ENCODE data around the gene FBXO24.

FBXO24 gene

GRCh38 chr7:100567031-100567730 is 18.9 kb upstream of the FBXO24 start:
- Histone ChIP-seq H3K79me2 (ENCODE audit: insufficient read depth, low read length) (no peaks in the 10 kb centered on the region), H3K27me3 (ENCODE audit: insufficient read depth, low read length, poor library complexity, severe bottlenecking) (no peaks in the 10 kb centered on the region), H3K4me3 (ENCODE audit: low read length, poor library complexity, severe bottlenecking) (peak overlapping the region; percentile 39), H2AFZ (ENCODE audit: low read length) (no peak overlapping the region), H3K4me2 (ENCODE audit: low read depth, low read length, poor library complexity, severe bottlenecking) (peak overlapping the region; percentile 59), H3K9me2 (replicated peaks; ENCODE audit: low read depth, low read length) (no peaks in the 10 kb centered on the region), H3K36me3 (ENCODE audit: insufficient read depth, low read length) (no peaks in the 10 kb centered on the region), H3K9ac (ENCODE audit: low read depth, low read length, poor library complexity, severe bottlenecking) (peak overlapping the region; percentile 5), H4K20me1 (ENCODE audit: insufficient read depth, low read length, poor library complexity, severe bottlenecking) (no peaks in the 10 kb centered on the region), H3F3A (ENCODE audit: low read depth) (no peaks in the 10 kb centered on the region), H3K4me1 (ENCODE audit: insufficient read depth, low read length, poor library complexity, severe bottlenecking) (peaks cover 36% of the 10 kb centered on the region), H3K9me3 (ENCODE audit: insufficient read depth, low read depth, low read length) (no peaks in the 10 kb centered on the region)
- no peak for TF ChIP-seq EZH2phosphoT487 (IDR thresholded peaks at IDR 0.05; ENCODE audit: borderline replicate concordance)
- TF ChIP-seq, protein P1, sequence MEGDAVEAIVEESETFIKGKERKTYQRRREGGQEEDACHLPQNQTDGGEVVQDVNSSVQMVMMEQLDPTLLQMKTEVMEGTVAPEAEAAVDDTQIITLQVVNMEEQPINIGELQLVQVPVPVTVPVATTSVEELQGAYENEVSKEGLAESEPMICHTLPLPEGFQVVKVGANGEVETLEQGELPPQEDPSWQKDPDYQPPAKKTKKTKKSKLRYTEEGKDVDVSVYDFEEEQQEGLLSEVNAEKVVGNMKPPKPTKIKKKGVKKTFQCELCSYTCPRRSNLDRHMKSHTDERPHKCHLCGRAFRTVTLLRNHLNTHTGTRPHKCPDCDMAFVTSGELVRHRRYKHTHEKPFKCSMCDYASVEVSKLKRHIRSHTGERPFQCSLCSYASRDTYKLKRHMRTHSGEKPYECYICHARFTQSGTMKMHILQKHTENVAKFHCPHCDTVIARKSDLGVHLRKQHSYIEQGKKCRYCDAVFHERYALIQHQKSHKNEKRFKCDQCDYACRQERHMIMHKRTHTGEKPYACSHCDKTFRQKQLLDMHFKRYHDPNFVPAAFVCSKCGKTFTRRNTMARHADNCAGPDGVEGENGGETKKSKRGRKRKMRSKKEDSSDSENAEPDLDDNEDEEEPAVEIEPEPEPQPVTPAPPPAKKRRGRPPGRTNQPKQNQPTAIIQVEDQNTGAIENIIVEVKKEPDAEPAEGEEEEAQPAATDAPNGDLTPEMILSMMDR (conservative IDR thresholded peaks at IDR 0.05; ENCODE audit: low read length) = no peak

- no peaks in the 10 kb centered on the region for H4K20me1 ChIP-seq (ENCODE audit: insufficient read depth, low read length, poor library complexity, severe bottlenecking)
- no peaks in the 10 kb centered on the region for H3K79me2 ChIP-seq (ENCODE audit: insufficient read depth, low read length)
- H3K4me2 ChIP-seq (ENCODE audit: low read depth, low read length, poor library complexity, severe bottlenecking) = peak overlapping the region; percentile 59
- no peaks in the 10 kb centered on the region for H3K27me3 ChIP-seq (ENCODE audit: insufficient read depth, low read length, poor library complexity, severe bottlenecking)
- H3K9me2 ChIP-seq (replicated peaks; ENCODE audit: low read depth, low read length) = no peaks in the 10 kb centered on the region
- TF ChIP-seq EZH2phosphoT487 (IDR thresholded peaks at IDR 0.05; ENCODE audit: borderline replicate concordance) = no peak
- TF ChIP-seq, protein P1 (conservative IDR thresholded peaks at IDR 0.05; ENCODE audit: low read length) = no peak
- H3K36me3 ChIP-seq (ENCODE audit: insufficient read depth, low read length) = no peaks in the 10 kb centered on the region
- no peak overlapping the region for H2AFZ ChIP-seq (ENCODE audit: low read length)
- H3K9me3 ChIP-seq (ENCODE audit: insufficient read depth, low read depth, low read length) = no peaks in the 10 kb centered on the region
- H3K9ac ChIP-seq (ENCODE audit: low read depth, low read length, poor library complexity, severe bottlenecking) = peak overlapping the region; percentile 5
- peaks cover 36% of the 10 kb centered on the region for H3K4me1 ChIP-seq (ENCODE audit: insufficient read depth, low read length, poor library complexity, severe bottlenecking)
- peak overlapping the region; percentile 39 for H3K4me3 ChIP-seq (ENCODE audit: low read length, poor library complexity, severe bottlenecking)
- no peaks in the 10 kb centered on the region for H3F3A ChIP-seq (ENCODE audit: low read depth)
Observed at GRCh38 chr7:100567751-100568175, 18.4 kb upstream of the FBXO24 start.

GRCh38 chr7:100568176-100568895 is 17.8 kb upstream of the FBXO24 start:
- Histone ChIP-seq H3F3A (ENCODE audit: low read depth) (no peaks in the 10 kb centered on the region), H4K20me1 (ENCODE audit: insufficient read depth, low read length, poor library complexity, severe bottlenecking) (no peaks in the 10 kb centered on the region), H3K27me3 (ENCODE audit: insufficient read depth, low read length, poor library complexity, severe bottlenecking) (no peaks in the 10 kb centered on the region), H3K4me1 (ENCODE audit: insufficient read depth, low read length, poor library complexity, severe bottlenecking) (peaks cover 36% of the 10 kb centered on the region), H3K9ac (ENCODE audit: low read depth, low read length, poor library complexity, severe bottlenecking) (no peak overlapping the region), H3K36me3 (ENCODE audit: insufficient read depth, low read length) (no peaks in the 10 kb centered on the region), H3K9me3 (ENCODE audit: insufficient read depth, low read depth, low read length) (no peaks in the 10 kb centered on the region), H2AFZ (ENCODE audit: low read length) (no peak overlapping the region), H3K9me2 (replicated peaks; ENCODE audit: low read depth, low read length) (no peaks in the 10 kb centered on the region), H3K4me2 (ENCODE audit: low read depth, low read length, poor library complexity, severe bottlenecking) (peak overlapping the region; percentile 59), H3K79me2 (ENCODE audit: insufficient read depth, low read length) (no peaks in the 10 kb centered on the region), H3K4me3 (ENCODE audit: low read length, poor library complexity, severe bottlenecking) (no peak overlapping the region)
- TF ChIP-seq, protein P1 (conservative IDR thresholded peaks at IDR 0.05; ENCODE audit: low read length) = no peak
- no peak for TF ChIP-seq EZH2phosphoT487 (IDR thresholded peaks at IDR 0.05; ENCODE audit: borderline replicate concordance)

All from Loucy (cell line).